HG03159 (cell line): ENCODE data around the gene LRMDA.

Source experiments
- ATAC-seq: cut with Tn5 transposase; IDR thresholded peaks from one replicate; pipeline ENCODE4 v1.9.1; 2021; ENCODE audit warnings: mild to moderate bottlenecking, moderate library complexity; ENCODE audit not compliant: unreplicated experiment

LRMDA gene

GRCh38 chr10:75431180-75432111 lies at the start of gene LRMDA:
Gene LRMDA (plus strand): TSS chr10:75431624.
- ATAC-seq = no peak

GRCh38 chr10:75386128-75386527 lies 45.3 kb upstream of the LRMDA start:
- ATAC-seq = no peak

- no peak for ATAC-seq
Measured at GRCh38 chr10:75388082-75388481, 43.3 kb upstream of the LRMDA start.

GRCh38 chr10:75390178-75390577 lies 41.2 kb upstream of the LRMDA start:
- ATAC-seq = no peak

- no peak for ATAC-seq
Measured at GRCh38 chr10:75392271-75392670, 39.2 kb upstream of the LRMDA start.

GRCh38 chr10:75392744-75393143 lies 38.7 kb upstream of the LRMDA start:
- ATAC-seq = no peak

- no peak for ATAC-seq
Measured at GRCh38 chr10:75394221-75394620, 37.2 kb upstream of the LRMDA start.

- no peak for ATAC-seq
Measured at GRCh38 chr10:75395066-75395931, 36.1 kb upstream of the LRMDA start.

GRCh38 chr10:75395932-75396630 lies 35.3 kb upstream of the LRMDA start:
- no peak for ATAC-seq

- ATAC-seq = no peak
Measured at GRCh38 chr10:75396631-75397495, 34.6 kb upstream of the LRMDA start.

GRCh38 chr10:75397496-75398199 lies 33.8 kb upstream of the LRMDA start:
- ATAC-seq = no peak

- ATAC-seq = no peak
Measured at GRCh38 chr10:75398200-75398691, 33.2 kb upstream of the LRMDA start.

- no peak for ATAC-seq
Measured at GRCh38 chr10:75398692-75399460, 32.5 kb upstream of the LRMDA start.

- no peak for ATAC-seq
Measured at GRCh38 chr10:75399461-75400162, 31.8 kb upstream of the LRMDA start.

GRCh38 chr10:75400163-75400770 lies 31.2 kb upstream of the LRMDA start:
- ATAC-seq = no peak

- ATAC-seq = peak; percentile 22
Measured at GRCh38 chr10:75400771-75401568, 30.5 kb upstream of the LRMDA start.
